ENCODE measurements around the gene OR4N5. TPM values are rescaled to one million over a fixed set of nuclear protein-coding genes. Genes with fewer than 3 reads are reported as not detected.
"Not testable (repeated sequence)": the region's sequence is repeated elsewhere in the genome, so short reads cannot be mapped to it uniquely, and the experiment has no call there.

Gene OR4N5
- polyA plus RNA-seq (2013, experiment 1 of 2): not detected
- not detected for polyA plus RNA-seq (2013, experiment 2 of 2)

- H3K27ac ChIP-seq (ENCODE audit: low read depth, low read length, severe bottlenecking): no peak within 1 kb of the TSS
- H3K36me3 ChIP-seq (ENCODE audit: control insufficient read depth, insufficient read depth, low read length): no peaks in the 10 kb centered on the region
- H3K4me1 ChIP-seq (ENCODE audit: control insufficient read depth, insufficient read depth, low read length, poor library complexity, severe bottlenecking): no peaks in the 10 kb centered on the region
- peaks cover 31% of the 10 kb centered on the region for H3K9me3 ChIP-seq (ENCODE audit: control insufficient read depth, low read length)
- no CpG with 5 or more reads among the region's 2 CpGs for WGBS, 2 experiments (ENCODE audit: insufficient coverage in 2 of 2)
- H3K4me3 ChIP-seq (ENCODE audit: extremely low read depth, insufficient read depth, low read length, poor library complexity, severe bottlenecking): no peak within 1 kb of the TSS
These were observed at the start of gene OR4N5 for GRCh38 chr14:20138520-20138919. Gene OR4N5, plus strand, starts transcription at chr14:20138820. Its CDS starts 4,916 bp downstream, at chr14:20143736.

- H3K4me3 ChIP-seq (ENCODE audit: extremely low read depth, insufficient read depth, low read length, poor library complexity, severe bottlenecking): no peak overlapping the region
- 60 to 67% methylated on average over 3 of the region's 4 CpGs for WGBS, 2 experiments (ENCODE audit: insufficient coverage in 2 of 2)
- H3K27ac ChIP-seq (ENCODE audit: low read depth, low read length, severe bottlenecking): no peak overlapping the region
- no peaks in the 10 kb centered on the region for H3K36me3 ChIP-seq (ENCODE audit: control insufficient read depth, insufficient read depth, low read length)
- peaks cover 31% of the 10 kb centered on the region for H3K9me3 ChIP-seq (ENCODE audit: control insufficient read depth, low read length)
- H3K4me1 ChIP-seq (ENCODE audit: control insufficient read depth, insufficient read depth, low read length, poor library complexity, severe bottlenecking): no peaks in the 10 kb centered on the region
These were observed 46.6 kb upstream of the OR4N5 start for GRCh38 chr14:20092050-20092449.

GRCh38 chr14:20093442-20093841 is 45.2 kb upstream of the OR4N5 start:
- Histone ChIP-seq H3K4me1 (ENCODE audit: control insufficient read depth, insufficient read depth, low read length, poor library complexity, severe bottlenecking) (no peaks in the 10 kb centered on the region), H3K36me3 (ENCODE audit: control insufficient read depth, insufficient read depth, low read length) (no peaks in the 10 kb centered on the region), H3K4me3 (ENCODE audit: extremely low read depth, insufficient read depth, low read length, poor library complexity, severe bottlenecking) (no peak overlapping the region), H3K27ac (ENCODE audit: low read depth, low read length, severe bottlenecking) (no peak overlapping the region), H3K9me3 (ENCODE audit: control insufficient read depth, low read length) (peaks cover 28% of the 10 kb centered on the region)
- 17 to 44% methylated on average over 1 to 3 of the region's 4 CpGs for WGBS, 2 experiments (ENCODE audit: insufficient coverage in 2 of 2)

GRCh38 chr14:20098926-20099770 is 39.5 kb upstream of the OR4N5 start:
- H3K4me3 ChIP-seq (ENCODE audit: extremely low read depth, insufficient read depth, low read length, poor library complexity, severe bottlenecking); H3K36me3 ChIP-seq (ENCODE audit: control insufficient read depth, insufficient read depth, low read length); H3K4me1 ChIP-seq (ENCODE audit: control insufficient read depth, insufficient read depth, low read length, poor library complexity, severe bottlenecking); H3K27ac ChIP-seq (ENCODE audit: low read depth, low read length, severe bottlenecking): not testable (repeated sequence)
- peaks cover 13% of the 10 kb centered on the region for H3K9me3 ChIP-seq (ENCODE audit: control insufficient read depth, low read length)
- 85 to 94% methylated on average over 7 of the region's 32 CpGs for whole genome bisulfite sequencing, 2 experiments (ENCODE audit: insufficient coverage in 2 of 2)

- no peak within 1 kb of the TSS for H3K4me3 ChIP-seq (ENCODE audit: extremely low read depth, insufficient read depth, low read length, poor library complexity, severe bottlenecking)
- no peaks in the 10 kb centered on the region for H3K36me3 ChIP-seq (ENCODE audit: control insufficient read depth, insufficient read depth, low read length)
- H3K27ac ChIP-seq (ENCODE audit: low read depth, low read length, severe bottlenecking): no peak within 1 kb of the TSS
- peaks cover 26% of the 10 kb centered on the region for H3K9me3 ChIP-seq (ENCODE audit: control insufficient read depth, low read length)
- 45% methylated on average over 2 of the region's 3 CpGs; no CpG with 5 or more reads in 1 of the 2 experiments for WGBS, 2 experiments (ENCODE audit: insufficient coverage in 2 of 2)
- H3K4me1 ChIP-seq (ENCODE audit: control insufficient read depth, insufficient read depth, low read length, poor library complexity, severe bottlenecking): no peaks in the 10 kb centered on the region
These were observed 28.2 kb upstream of the OR4N5 start, which contains the start of gene OR4K17 for GRCh38 chr14:20110438-20110837. Gene OR4K17, plus strand, starts transcription at chr14:20110739. Its CDS starts 6,761 bp downstream, at chr14:20117500.

DNA sequence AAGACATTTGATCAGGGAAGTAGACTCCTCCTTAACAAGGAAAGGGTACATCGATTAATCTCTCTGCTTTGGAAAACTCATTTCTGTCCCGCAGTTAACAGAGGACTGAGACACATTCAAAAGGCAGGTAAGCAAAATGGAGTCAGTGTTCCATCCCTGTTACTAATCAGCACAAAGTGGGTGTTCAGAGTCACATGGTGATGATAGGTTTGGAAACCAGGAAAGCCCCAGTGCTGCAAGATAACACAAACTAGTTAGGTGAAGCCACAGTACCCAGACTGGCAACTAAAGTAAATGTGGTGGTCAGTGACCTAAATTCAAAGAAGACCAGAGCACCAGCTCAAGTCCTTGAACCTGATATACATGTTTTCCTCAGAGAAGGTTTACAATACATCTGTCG is 26.3 kb upstream of the OR4N5 start:
- Histone ChIP-seq H3K27ac (ENCODE audit: low read depth, low read length, severe bottlenecking) (no peak overlapping the region), H3K4me1 (ENCODE audit: control insufficient read depth, insufficient read depth, low read length, poor library complexity, severe bottlenecking) (no peaks in the 10 kb centered on the region), H3K36me3 (ENCODE audit: control insufficient read depth, insufficient read depth, low read length) (no peaks in the 10 kb centered on the region), H3K4me3 (ENCODE audit: extremely low read depth, insufficient read depth, low read length, poor library complexity, severe bottlenecking) (no peak overlapping the region), H3K9me3 (ENCODE audit: control insufficient read depth, low read length) (peaks cover 35% of the 10 kb centered on the region)
- 63 to 94% methylated on average over 2 of the region's 3 CpGs for WGBS, 2 experiments (ENCODE audit: insufficient coverage in 2 of 2)

- H3K27ac ChIP-seq (ENCODE audit: low read depth, low read length, severe bottlenecking): no peak overlapping the region
- peaks cover 54% of the 10 kb centered on the region for H3K9me3 ChIP-seq (ENCODE audit: control insufficient read depth, low read length)
- no CpG with 5 or more reads among the region's 1 CpG for WGBS, 2 experiments (ENCODE audit: insufficient coverage in 2 of 2)
- no peaks in the 10 kb centered on the region for H3K4me1 ChIP-seq (ENCODE audit: control insufficient read depth, insufficient read depth, low read length, poor library complexity, severe bottlenecking)
- H3K36me3 ChIP-seq (ENCODE audit: control insufficient read depth, insufficient read depth, low read length): no peaks in the 10 kb centered on the region
- H3K4me3 ChIP-seq (ENCODE audit: extremely low read depth, insufficient read depth, low read length, poor library complexity, severe bottlenecking): no peak overlapping the region
These were observed 21.9 kb upstream of the OR4N5 start for GRCh38 chr14:20116748-20117147.

DNA sequence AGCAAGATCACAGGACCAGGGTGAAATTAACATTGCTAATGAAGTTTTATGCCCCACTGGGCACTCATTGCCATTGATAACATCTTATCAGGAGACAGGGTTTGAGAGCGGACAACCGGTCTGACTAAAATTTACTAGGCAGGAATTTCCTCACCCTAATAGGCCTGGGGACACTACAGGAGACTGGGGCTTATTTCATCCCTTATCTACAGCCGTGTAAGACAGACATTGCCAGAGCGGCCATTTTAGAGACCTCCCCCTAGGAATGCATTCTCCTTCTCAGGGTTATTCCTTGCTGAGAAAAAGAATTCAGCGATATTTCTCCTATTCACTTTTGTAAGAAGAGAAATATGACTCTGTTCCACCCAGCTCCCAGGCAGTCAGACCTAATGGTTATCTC is 19.8 kb upstream of the OR4N5 start:
- H3K36me3 ChIP-seq (ENCODE audit: control insufficient read depth, insufficient read depth, low read length): no peaks in the 10 kb centered on the region
- no peaks in the 10 kb centered on the region for H3K4me1 ChIP-seq (ENCODE audit: control insufficient read depth, insufficient read depth, low read length, poor library complexity, severe bottlenecking)
- 73 to 92% methylated on average over 3 to 4 of the region's 5 CpGs for WGBS, 2 experiments (ENCODE audit: insufficient coverage in 2 of 2)
- no peak overlapping the region for H3K27ac ChIP-seq (ENCODE audit: low read depth, low read length, severe bottlenecking)
- H3K4me3 ChIP-seq (ENCODE audit: extremely low read depth, insufficient read depth, low read length, poor library complexity, severe bottlenecking): no peak overlapping the region
- peaks cover 48% of the 10 kb centered on the region for H3K9me3 ChIP-seq (ENCODE audit: control insufficient read depth, low read length)

- peaks cover 13% of the 10 kb centered on the region for H3K9me3 ChIP-seq (ENCODE audit: control insufficient read depth, low read length)
- H3K4me1 ChIP-seq (ENCODE audit: control insufficient read depth, insufficient read depth, low read length, poor library complexity, severe bottlenecking): no peaks in the 10 kb centered on the region
- 44 to 77% methylated on average over 2 to 6 of the region's 7 CpGs for WGBS, 2 experiments (ENCODE audit: insufficient coverage in 2 of 2)
- H3K4me3 ChIP-seq (ENCODE audit: extremely low read depth, insufficient read depth, low read length, poor library complexity, severe bottlenecking): no peak overlapping the region
- no peaks in the 10 kb centered on the region for H3K36me3 ChIP-seq (ENCODE audit: control insufficient read depth, insufficient read depth, low read length)
- H3K27ac ChIP-seq (ENCODE audit: low read depth, low read length, severe bottlenecking): no peak overlapping the region
These were observed 5.3 kb downstream of the OR4N5 start for GRCh38 chr14:20143911-20144310.

GRCh38 chr14:20144820-20145219 is 6.2 kb downstream of the OR4N5 start:
- peaks cover 20% of the 10 kb centered on the region for H3K9me3 ChIP-seq (ENCODE audit: control insufficient read depth, low read length)
- H3K36me3 ChIP-seq (ENCODE audit: control insufficient read depth, insufficient read depth, low read length): no peaks in the 10 kb centered on the region
- H3K4me3 ChIP-seq (ENCODE audit: extremely low read depth, insufficient read depth, low read length, poor library complexity, severe bottlenecking): no peak overlapping the region
- H3K4me1 ChIP-seq (ENCODE audit: control insufficient read depth, insufficient read depth, low read length, poor library complexity, severe bottlenecking): no peaks in the 10 kb centered on the region
- WGBS, 2 experiments (ENCODE audit: insufficient coverage in 2 of 2): 25% methylated on average over 1 of the region's 1 CpG; no CpG with 5 or more reads in 1 of the 2 experiments
- no peak overlapping the region for H3K27ac ChIP-seq (ENCODE audit: low read depth, low read length, severe bottlenecking)

GRCh38 chr14:20164462-20164861 is 25.8 kb downstream of the OR4N5 start:
- H3K36me3 ChIP-seq (ENCODE audit: control insufficient read depth, insufficient read depth, low read length): no peaks in the 10 kb centered on the region
- no peaks in the 10 kb centered on the region for H3K4me1 ChIP-seq (ENCODE audit: control insufficient read depth, insufficient read depth, low read length, poor library complexity, severe bottlenecking)
- no peak overlapping the region for H3K27ac ChIP-seq (ENCODE audit: low read depth, low read length, severe bottlenecking)
- H3K9me3 ChIP-seq (ENCODE audit: control insufficient read depth, low read length): peaks cover 41% of the 10 kb centered on the region
- no peak overlapping the region for H3K4me3 ChIP-seq (ENCODE audit: extremely low read depth, insufficient read depth, low read length, poor library complexity, severe bottlenecking)

Data from mesodermal cell (in vitro differentiated cells).